HG03571 (cell line): ENCODE data around the gene ARID4B.
A peak's percentile ranks its signal among the peaks of the same experiment; 100 is the strongest.

Source experiments
- ATAC-seq: cut with Tn5 transposase; IDR thresholded peaks from one replicate; pipeline ENCODE4 v1.9.1; 2021; ENCODE audit not compliant: unreplicated experiment

Gene ARID4B

GRCh38 chr1:235131961-235132360 is 196.0 kb downstream of the ARID4B start:
- no peak for ATAC-seq

- ATAC-seq: no peak
Observed at GRCh38 chr1:235130766-235131270, 197.2 kb downstream of the ARID4B start.

GRCh38 chr1:235129774-235130570 is 198.0 kb downstream of the ARID4B start:
- no peak for ATAC-seq

- ATAC-seq: peak; percentile 96
Observed at GRCh38 chr1:235128456-235129328, 199.3 kb downstream of the ARID4B start, which contains the start of gene TOMM20. Gene TOMM20 (minus strand): TSS chr1:235128837. CDS start chr1:235128715, 122 bp downstream.

GRCh38 chr1:235127732-235128455 is 200.1 kb downstream of the ARID4B start:
- ATAC-seq: no peak

- ATAC-seq: no peak
Observed at GRCh38 chr1:235127203-235127602, 200.8 kb downstream of the ARID4B start.

- no peak for ATAC-seq
Observed at GRCh38 chr1:235124665-235125064, 203.3 kb downstream of the ARID4B start.

GRCh38 chr1:235124111-235124510 is 203.9 kb downstream of the ARID4B start:
- no peak for ATAC-seq

GRCh38 chr1:235122348-235122747 is 205.6 kb downstream of the ARID4B start:
- ATAC-seq: no peak
